Mammary epithelial cell (primary cell): ENCODE results near the gene TAOK2.

Experiments
- EZH2 ChIP-seq: IDR thresholded peaks from 2 replicates; pipeline ENCODE4 v1.6.1; 2012; ENCODE audit warnings: low read length, inconsistent platforms, borderline replicate concordance
- TF ChIP-seq, protein P1 (sequence below), 2 donors: IDR thresholded peaks in 1 of 2; conservative IDR thresholded peaks in 1 of 2; 2 replicates each; pipeline ENCODE4 v1.5.1; 2011 to 2012; ENCODE audit warnings: inconsistent platforms in 2 of 2, low read length in 2 of 2, mild to moderate bottlenecking in 2 of 2, control low read depth in 1 of 2, low read depth in 1 of 2; ENCODE audit not compliant: insufficient read depth in 1 of 2; ENCODE audit errors: extremely low read depth in 1 of 2

DNA sequence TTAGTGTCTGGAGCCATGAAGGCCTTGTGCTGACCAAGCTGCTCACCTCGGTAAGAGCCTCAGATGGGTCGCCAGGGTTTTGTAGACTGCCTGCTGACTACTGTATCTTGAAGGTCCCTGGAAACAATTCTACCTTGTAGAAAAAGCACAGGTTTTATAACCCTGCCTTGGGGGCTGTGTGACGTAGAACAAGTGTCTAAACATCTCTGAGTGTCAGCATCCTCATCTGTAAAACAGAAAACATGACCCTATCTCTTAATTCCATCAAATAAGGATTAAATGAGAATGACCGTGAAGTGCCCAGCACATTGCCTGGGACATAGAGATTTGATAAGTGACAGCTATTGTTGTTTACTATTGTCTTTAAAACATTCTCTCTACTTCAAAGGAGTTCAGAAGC, 5.5 kb upstream of the TAOK2 start:
- TF ChIP-seq EZH2: no peak
- TF ChIP-seq, protein P1, sequence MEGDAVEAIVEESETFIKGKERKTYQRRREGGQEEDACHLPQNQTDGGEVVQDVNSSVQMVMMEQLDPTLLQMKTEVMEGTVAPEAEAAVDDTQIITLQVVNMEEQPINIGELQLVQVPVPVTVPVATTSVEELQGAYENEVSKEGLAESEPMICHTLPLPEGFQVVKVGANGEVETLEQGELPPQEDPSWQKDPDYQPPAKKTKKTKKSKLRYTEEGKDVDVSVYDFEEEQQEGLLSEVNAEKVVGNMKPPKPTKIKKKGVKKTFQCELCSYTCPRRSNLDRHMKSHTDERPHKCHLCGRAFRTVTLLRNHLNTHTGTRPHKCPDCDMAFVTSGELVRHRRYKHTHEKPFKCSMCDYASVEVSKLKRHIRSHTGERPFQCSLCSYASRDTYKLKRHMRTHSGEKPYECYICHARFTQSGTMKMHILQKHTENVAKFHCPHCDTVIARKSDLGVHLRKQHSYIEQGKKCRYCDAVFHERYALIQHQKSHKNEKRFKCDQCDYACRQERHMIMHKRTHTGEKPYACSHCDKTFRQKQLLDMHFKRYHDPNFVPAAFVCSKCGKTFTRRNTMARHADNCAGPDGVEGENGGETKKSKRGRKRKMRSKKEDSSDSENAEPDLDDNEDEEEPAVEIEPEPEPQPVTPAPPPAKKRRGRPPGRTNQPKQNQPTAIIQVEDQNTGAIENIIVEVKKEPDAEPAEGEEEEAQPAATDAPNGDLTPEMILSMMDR (conservative IDR thresholded peaks at IDR 0.05 in 1 of 2, IDR thresholded peaks at IDR 0.05 in 1 of 2; ENCODE audit: extremely low read depth in 1 of 2, insufficient read depth in 1 of 2, low read depth in 1 of 2, low read length in 2 of 2): no peak
